GM21786 (cell line): ENCODE measurements around the gene PLK2.

Experiments used
- ATAC-seq: cut with Tn5 transposase; IDR thresholded peaks from one replicate; pipeline ENCODE4 v1.9.1; 2021; ENCODE audit not compliant: unreplicated experiment

PLK2 gene

DNA sequence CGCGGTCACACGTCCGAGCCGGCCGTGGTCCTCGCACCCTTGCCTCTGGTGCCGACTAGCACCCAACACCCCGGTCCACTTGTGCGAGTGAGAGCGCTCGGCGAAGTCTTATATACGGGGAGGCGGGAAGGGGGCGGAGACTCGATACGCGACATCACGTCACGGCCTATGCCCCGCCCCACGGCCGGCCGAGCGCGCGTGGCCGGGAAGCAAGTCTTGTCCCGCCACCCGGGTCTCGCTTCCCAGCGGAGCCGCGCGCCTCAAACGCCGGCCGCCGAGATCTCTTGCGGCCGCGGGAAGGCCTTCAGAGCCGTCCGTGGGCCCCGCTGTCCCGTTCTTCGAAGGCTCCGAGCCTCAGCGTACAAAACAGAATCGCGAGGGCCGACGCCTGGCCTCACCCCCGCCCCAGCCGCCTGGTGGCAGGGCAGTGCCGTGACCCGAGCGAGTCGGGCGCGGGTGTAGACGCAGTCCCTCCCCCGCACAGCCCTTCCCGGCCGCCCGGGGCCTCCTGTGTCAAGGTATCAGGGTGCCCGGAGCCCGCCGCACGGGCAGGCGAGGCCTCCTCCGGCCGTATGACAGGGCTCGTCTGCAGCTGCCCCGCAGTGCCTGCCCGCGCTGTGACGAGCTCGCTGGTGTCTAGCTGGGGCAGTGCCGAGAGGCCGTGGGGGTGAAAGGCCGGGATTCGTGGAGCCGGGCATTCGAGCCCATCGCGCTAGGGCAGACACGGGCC is at the start of gene PLK2:
PLK2 (minus strand) TSS at position 85 of the 730 bp plus-strand sequence. CDS start 127 bp downstream, outside the sequence.
- ATAC-seq, result peak; percentile 63

DNA sequence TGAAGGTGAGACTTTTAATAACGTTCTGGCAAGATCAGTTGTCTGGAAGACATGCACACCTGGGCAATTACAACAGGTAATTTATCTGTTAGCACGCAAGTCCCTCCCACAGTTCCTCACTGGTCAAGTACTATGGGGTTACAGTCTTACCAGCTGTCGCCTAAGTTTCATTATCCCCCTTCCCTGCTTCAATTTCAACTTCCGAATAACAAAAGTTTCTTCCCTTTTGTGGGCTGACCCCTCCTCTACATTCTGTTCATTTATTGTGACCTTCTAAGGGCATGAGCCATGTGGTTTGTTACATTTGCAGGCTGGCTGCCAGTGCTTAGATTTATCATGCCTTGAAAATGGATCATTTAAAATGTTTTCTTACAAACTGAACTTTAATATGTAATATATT is 47.8 kb upstream of the PLK2 start:
- no peak for ATAC-seq

- ATAC-seq, result peak; percentile 78
Observed at GRCh38 chr5:58505971-58506640, 46.2 kb upstream of the PLK2 start.

GRCh38 chr5:58505502-58505901 is 45.6 kb upstream of the PLK2 start:
- ATAC-seq, result no peak

DNA sequence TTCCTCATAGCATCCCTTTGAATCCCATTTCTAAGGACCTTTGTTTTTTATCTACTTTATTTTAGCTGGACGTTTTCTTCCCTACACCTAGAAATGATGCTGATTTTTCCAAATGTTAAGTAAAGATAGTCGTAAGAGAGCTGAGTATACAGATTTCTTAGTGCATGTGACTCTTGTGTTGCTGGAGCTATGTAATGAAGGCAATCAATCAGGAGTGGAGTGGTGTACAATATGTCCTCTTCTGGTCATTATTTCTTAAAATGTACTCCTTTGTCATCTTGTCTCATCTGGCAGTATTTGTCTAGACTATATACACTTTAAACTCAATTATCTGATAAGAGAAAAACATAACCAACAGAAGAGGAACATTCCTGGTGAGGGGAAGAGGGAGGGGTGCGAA is 44.9 kb upstream of the PLK2 start:
- no peak for ATAC-seq

GRCh38 chr5:58503390-58504046 is 43.6 kb upstream of the PLK2 start:
- ATAC-seq, result no peak

DNA sequence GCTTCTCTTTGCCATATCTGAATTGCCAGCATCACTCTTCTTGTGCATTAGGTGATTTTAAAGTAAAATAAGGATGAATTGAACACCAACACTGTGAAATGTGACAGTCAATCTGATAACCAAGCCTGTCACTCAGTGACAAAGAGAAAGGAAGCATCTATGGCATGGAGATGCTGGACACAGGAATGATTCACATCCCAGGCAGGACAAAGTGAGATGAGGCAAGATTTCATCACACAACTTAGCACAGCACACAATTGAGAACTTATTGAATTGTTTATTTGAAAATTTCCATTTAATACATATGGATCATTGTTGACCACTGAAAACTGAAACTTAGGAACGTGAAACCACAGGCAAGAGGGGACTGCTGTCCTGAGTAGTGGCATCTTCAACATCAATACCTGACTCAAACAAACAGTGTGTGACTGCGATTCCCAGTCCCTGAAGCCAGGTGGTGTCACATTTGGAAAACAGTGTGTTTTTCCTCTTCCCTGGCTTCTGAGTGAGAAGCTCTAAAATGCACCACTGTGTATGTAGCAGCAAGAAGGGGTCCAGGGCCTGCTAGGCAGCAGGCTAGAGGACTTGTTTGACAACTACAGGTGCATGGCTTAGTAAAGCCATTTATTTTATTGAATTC is 42.0 kb upstream of the PLK2 start:
- no peak for ATAC-seq

DNA sequence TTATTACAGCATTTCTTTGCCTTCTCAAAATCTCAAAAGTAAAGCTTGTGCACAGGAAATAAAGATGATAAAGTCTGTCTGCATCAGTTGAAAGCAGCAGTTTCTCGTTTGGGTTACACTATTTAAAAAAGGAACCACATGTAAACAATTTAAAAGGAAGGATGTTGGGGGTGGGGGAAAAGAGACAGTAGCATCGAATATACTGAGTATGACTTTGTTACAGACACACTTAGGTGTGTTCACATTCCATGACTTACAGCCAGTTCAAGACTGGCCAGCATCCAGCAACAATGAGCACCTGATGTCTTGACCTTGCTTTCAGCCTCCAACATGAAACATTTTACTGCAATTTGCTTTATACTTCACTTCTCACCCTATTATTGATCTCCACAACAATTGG is 40.1 kb upstream of the PLK2 start:
- no peak for ATAC-seq

- ATAC-seq, result no peak
Observed at GRCh38 chr5:58499231-58499630, 39.3 kb upstream of the PLK2 start.

- ATAC-seq, result no peak
Observed at GRCh38 chr5:58498340-58498942, 38.6 kb upstream of the PLK2 start.

GRCh38 chr5:58497921-58498320 is 38.0 kb upstream of the PLK2 start:
- no peak for ATAC-seq

DNA sequence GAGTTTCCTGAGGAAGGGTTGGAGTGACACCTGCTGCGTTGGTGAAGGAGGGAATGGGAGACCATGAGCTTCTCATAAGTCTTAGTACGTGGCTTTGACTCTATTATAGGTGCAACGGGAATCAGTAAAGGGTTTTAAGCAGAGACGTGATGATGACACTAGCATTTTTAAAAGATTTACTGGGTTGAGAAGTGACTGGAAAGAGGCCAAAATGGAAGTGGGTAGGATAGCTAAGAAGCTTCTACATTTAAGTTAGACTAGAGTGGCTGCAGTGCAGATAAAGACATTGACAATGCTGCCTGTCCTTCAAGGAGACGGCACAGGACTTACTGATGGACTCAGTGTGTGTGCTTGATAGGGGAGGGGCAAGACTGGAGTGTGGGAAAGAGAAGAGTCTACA is 37.5 kb upstream of the PLK2 start:
- no peak for ATAC-seq

GRCh38 chr5:58496488-58496887 is 36.6 kb upstream of the PLK2 start:
- ATAC-seq, result no peak

- no peak for ATAC-seq
Observed at GRCh38 chr5:58493141-58493540, 33.3 kb upstream of the PLK2 start.

GRCh38 chr5:58491216-58491892 is 31.5 kb upstream of the PLK2 start, which contains the start of gene GAPT:
TSS of gene GAPT (plus strand) at chr5:58491435. CDS start at chr5:58494537, 3,102 bp downstream.
- peak; percentile 93 for ATAC-seq

GRCh38 chr5:58490402-58491050 is 30.6 kb upstream of the PLK2 start:
- no peak for ATAC-seq

DNA sequence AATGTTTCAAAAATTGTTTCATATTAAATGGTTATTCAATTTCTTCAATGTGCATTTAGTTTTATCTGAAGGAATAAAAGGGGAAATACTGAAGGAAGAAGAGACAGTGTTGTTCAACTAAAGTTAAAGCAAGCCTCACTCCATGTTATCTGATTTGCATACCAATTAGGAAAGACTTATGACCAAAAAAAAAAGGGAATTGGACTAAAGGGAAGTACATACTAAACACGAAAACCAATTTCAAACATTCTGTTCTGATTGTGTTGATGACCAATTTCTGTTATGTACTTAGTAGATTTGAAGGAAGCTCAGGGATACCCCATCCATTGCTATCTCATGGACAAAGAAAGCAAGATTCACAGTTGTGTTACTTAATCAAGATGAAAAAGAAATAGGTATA is 26.4 kb upstream of the PLK2 start:
- no peak for ATAC-seq

DNA sequence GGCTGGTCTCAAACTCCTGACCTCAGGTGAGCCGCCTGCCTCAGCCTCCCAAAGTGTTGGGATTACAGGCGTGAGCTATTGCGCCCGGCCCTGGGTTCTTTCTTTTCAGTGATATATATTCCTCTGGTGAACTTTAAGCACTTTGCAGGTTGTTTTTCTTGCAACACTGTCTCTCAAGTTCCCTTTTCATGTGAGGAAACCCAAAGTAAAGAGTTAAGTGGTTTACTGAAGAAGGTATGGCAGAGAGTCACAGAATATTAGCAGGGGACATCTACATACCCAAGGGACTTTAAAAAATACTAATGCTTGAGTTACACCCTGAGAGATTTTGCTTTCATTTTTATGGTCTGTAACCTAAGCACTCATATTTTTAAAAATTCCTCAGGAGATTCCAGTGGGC is 24.6 kb upstream of the PLK2 start:
- no peak for ATAC-seq

DNA sequence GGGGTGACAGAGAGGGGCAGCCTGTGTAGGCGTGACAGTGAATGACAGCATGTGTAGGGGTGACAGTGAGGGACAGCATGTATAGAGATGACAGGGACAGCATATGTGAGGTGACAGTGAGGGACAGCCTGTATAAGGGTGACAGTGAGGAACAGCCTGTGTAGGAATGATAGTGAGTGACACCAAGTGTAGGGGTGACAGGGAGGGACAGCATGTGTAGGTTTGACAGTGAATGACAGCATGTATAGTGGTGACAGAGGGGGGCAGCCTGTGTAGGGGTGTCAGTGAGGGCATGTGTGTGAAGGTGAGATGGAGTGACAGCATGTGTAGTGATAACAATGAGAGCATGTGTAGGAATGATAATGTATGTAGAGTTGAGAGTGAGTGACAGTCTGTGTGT is 22.6 kb upstream of the PLK2 start:
- no peak for ATAC-seq

DNA sequence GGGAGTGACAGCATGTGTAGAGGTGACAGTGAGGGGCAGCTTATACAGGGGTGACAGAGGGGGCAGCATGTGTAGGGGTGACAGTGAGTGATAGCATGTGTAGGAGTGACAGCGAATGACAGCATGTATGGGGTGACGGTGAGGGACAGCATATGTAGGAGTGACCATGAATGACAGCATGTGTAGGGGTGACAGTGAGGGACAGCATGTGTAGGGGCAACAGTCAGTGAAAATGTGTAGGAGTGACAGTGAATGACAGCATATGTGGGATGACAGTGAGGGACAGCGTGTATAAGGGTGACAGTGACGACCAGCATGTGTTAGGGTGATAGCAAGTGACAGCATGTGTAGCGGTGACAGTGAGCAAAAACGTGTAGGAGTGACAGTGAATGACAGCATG is 21.9 kb upstream of the PLK2 start:
- no peak for ATAC-seq
